Measurements from ENCODE around the gene LPIN3.

The LPIN3 gene

GRCh38 chr20:41366546-41367392 lies 26.1 kb downstream of the LPIN3 start, which contains the start of gene EMILIN3:
EMILIN3 (minus strand) TSS chr20:41366818; CDS start chr20:41366634, 184 bp downstream.
- no peak for DNase-seq (ENCODE audit: low read depth)

- DNase-seq (ENCODE audit: low read depth): no peak
Measured at GRCh38 chr20:41367393-41367695, 26.7 kb downstream of the LPIN3 start.

GRCh38 chr20:41367956-41368355 lies 27.3 kb downstream of the LPIN3 start:
- no peak for DNase-seq (ENCODE audit: low read depth)

- no peak for DNase-seq (ENCODE audit: low read depth)
Measured at GRCh38 chr20:41369673-41370072, 29.1 kb downstream of the LPIN3 start.

GRCh38 chr20:41370176-41370575 lies 29.6 kb downstream of the LPIN3 start:
- no peak for DNase-seq (ENCODE audit: low read depth)

- no peak for DNase-seq (ENCODE audit: low read depth)
Measured at GRCh38 chr20:41371371-41371770, 30.8 kb downstream of the LPIN3 start.

- DNase-seq (ENCODE audit: low read depth): no peak
Measured at GRCh38 chr20:41373251-41373783, 32.7 kb downstream of the LPIN3 start.

GRCh38 chr20:41373931-41374920 lies 33.6 kb downstream of the LPIN3 start:
- DNase-seq (ENCODE audit: low read depth): no peak

- DNase-seq (ENCODE audit: low read depth): no peak
Measured at GRCh38 chr20:41375846-41376245, 35.2 kb downstream of the LPIN3 start.

GRCh38 chr20:41376349-41376748 lies 35.7 kb downstream of the LPIN3 start:
- DNase-seq (ENCODE audit: low read depth): no peak

- DNase-seq (ENCODE audit: low read depth): no peak
Measured at GRCh38 chr20:41377275-41377674, 36.7 kb downstream of the LPIN3 start.

- no peak for DNase-seq (ENCODE audit: low read depth)
Measured at GRCh38 chr20:41379551-41379950, 38.9 kb downstream of the LPIN3 start.

GRCh38 chr20:41380551-41381193 lies 40.1 kb downstream of the LPIN3 start:
- no peak for DNase-seq (ENCODE audit: low read depth)

- DNase-seq (ENCODE audit: low read depth): no peak
Measured at GRCh38 chr20:41382791-41383305, 42.2 kb downstream of the LPIN3 start.

- no peak for DNase-seq (ENCODE audit: low read depth)
Measured at GRCh38 chr20:41386502-41387427, 46.1 kb downstream of the LPIN3 start.

GRCh38 chr20:41387444-41387851 lies 46.8 kb downstream of the LPIN3 start:
- DNase-seq (ENCODE audit: low read depth): no peak

GRCh38 chr20:41390889-41391288 lies 50.3 kb downstream of the LPIN3 start:
- no peak for DNase-seq (ENCODE audit: low read depth)

GRCh38 chr20:41391587-41392001 lies 51.0 kb downstream of the LPIN3 start:
- no peak for DNase-seq (ENCODE audit: low read depth)

- DNase-seq (ENCODE audit: low read depth): no peak
Measured at GRCh38 chr20:41392295-41392694, 51.7 kb downstream of the LPIN3 start.

GRCh38 chr20:41392871-41393704 lies 52.5 kb downstream of the LPIN3 start:
- no peak for DNase-seq (ENCODE audit: low read depth)

Data from activated T-cell treated with anti-CD3 and anti-CD28 coated beads for 1 hour (primary cell).